ENCODE data around the gene IGBP1. TPM values are rescaled to one million over a fixed set of nuclear protein-coding genes. Genes with fewer than 3 reads are reported as not detected.
A peak's percentile ranks its signal among the peaks of the same experiment; 100 is the strongest.
"Not testable (repeated sequence)": the region's sequence is repeated elsewhere in the genome, so short reads cannot be mapped to it uniquely, and the experiment has no call there.

Gene IGBP1
- total RNA-seq = 59.1 TPM

- DNase-seq = peak; percentile 85
Measured at GRCh38 chrX:70133303-70134115, at the start of gene IGBP1. Gene IGBP1, plus strand, starts transcription at chrX:70133447. Its CDS starts 501 bp downstream, at chrX:70133948.

DNA sequence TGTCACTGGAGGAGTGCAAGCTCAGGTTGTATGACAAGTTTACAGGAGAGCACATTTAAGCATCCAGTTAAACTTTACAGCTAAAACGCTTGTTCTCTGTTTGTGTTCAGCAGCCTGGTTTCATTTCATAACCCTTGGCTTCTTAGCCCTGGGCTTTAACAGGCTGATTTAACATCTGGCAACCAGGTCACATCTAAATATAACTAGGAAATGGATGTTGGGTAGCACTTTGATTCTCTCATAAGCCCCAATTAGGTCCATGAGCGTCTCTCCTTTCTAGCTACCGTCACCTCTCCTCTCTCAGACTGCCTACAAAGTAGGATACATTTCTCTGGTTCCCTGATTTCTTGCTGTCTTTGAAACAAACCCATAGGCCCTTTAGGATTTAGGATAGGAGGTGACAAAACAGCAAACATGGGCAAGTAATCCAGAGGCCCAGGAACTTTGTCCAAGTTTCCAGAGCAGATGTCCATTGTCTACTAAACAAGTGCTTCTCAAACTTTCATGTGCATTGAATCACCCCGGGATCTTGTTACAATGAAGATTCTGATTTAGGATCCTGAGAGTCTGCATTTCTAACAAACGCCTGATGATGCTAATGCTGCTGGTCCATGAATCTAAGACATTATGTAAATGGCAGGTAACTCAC lies 48.5 kb upstream of the IGBP1 start:
- DNase-seq = no peak

- peak; percentile 21 for DNase-seq
Measured at GRCh38 chrX:70087857-70088630, 45.2 kb upstream of the IGBP1 start.

DNA sequence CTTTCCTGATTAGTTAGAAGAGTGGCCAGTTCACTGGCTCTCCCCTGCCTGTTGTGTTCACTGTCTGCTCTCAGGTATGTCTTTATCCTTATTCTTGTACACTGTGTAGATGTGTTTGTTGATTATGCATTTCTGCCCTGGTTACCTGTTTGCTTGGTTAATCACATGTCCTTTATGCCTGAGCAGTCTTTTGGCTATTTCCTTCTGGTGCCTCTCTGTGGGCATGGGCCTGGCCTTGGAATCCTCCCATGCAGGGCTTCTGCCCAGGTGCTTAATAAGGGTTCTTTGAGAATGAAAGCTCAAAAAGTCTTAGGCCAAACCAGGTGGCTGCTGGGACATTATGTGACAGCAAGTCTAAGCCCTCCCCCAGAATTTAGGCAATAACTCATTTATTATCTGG lies 44.5 kb upstream of the IGBP1 start:
- DNase-seq = no peak

GRCh38 chrX:70089604-70090297 lies 43.5 kb upstream of the IGBP1 start:
- DNase-seq = no peak

DNA sequence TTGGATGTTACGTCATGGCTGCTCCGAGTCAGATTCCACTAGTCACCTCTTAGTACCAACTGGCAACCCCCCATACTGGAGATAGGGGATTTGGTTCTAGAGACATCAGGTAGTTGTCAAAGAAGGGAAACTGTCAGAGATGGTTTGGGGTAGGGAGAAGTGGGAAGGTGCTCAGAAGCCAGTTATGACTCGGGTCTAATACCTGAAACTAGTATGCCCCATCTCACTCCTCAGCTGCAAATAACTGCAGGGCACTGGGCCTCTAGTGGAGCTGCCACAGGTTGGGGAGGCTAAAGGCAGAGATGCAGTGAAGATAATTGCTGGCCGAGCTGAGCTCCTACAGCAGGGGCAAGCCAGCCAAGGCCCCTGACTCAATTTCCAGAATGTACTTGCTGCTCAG lies 41.0 kb upstream of the IGBP1 start:
- DNase-seq = no peak

DNA sequence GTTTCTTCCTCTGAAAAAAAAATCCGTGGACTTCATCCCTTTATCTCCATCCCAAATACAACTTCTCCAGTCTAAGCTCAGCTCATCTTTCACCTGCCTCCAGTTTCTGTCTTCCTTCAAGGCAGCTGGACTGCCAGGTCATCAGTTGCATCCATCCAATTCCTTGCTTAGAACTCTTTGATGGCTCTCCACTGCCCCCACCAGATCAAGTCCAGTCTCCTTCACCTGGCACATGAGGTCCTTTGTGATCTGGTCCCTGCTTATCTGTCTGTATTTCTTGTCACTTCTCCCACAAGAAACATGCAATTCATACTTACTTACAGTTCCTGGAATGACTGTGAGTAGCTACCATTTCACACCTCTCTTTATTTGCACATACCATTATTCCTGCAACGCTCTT lies 37.2 kb upstream of the IGBP1 start:
- no peak for DNase-seq

GRCh38 chrX:70105229-70105628 lies 28.0 kb upstream of the IGBP1 start:
- DNase-seq = no peak

DNA sequence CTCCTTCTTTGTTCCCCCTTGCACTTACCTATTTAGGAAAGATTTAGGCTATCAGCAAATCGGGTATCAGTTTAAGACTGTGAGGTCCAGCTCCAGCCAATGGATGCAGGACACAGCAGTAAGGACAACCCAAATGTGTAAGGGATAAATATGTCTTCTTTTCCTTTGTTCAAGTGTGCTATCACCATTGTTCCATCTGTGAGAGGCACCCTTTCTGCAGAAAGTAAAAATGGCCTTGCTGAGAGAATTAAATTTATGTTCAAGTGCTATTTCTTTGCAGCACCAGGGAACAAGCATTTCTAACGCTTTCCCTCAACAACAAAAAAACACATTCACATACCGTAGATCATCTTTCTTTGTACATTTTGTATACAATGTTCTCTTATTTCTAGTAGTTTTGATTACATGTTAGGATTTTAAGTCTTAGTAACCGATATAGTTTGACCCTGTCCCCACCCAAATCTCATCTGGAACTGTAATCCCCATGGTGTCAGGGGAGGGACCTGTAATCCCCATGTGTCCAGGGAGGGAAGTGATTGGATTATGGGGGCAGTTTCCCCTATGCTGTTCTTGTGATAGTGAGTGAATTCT lies 21.7 kb upstream of the IGBP1 start:
- DNase-seq = not testable (repeated sequence)

DNA sequence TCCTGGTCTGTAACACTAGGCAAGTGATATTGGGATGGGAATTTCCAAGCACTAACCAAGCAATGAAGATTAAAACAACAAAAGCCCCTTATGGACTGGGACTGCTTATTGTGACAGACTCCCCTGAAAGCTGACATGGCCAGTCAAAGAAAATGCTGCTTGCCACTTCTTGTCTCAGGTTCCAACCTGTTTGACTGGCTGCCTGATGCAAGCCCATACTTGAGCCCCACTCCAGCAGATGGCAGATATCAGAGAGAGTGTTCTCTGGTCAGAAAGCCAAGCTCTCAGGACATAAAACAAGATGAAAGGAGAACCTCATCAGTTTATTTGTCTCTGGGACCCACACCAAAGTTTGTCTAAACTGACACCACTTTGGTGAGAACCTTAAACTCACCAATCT lies 15.5 kb upstream of the IGBP1 start:
- DNase-seq = no peak

- not testable (repeated sequence) for DNase-seq
Measured at GRCh38 chrX:70123014-70123413, 10.2 kb upstream of the IGBP1 start.

DNA sequence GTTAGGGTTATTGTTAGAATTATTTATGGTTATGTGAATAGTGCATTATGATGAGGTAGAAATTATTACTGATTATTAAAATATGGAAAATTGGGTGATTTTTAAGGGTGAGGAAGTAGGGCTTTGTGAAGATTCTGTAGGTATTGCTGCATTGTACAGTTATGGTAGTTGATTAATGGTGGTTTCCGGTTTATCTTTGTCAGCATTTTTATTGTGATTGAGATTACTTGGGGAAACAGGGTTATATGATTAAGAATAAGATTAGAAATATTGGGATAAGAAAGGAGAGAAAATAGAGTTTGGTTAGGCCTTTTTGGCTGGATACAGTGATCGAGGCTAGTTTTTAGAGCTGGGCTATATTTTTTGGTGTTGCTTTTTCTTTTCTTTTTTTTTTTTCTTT lies 8.6 kb upstream of the IGBP1 start:
- DNase-seq = no peak

DNA sequence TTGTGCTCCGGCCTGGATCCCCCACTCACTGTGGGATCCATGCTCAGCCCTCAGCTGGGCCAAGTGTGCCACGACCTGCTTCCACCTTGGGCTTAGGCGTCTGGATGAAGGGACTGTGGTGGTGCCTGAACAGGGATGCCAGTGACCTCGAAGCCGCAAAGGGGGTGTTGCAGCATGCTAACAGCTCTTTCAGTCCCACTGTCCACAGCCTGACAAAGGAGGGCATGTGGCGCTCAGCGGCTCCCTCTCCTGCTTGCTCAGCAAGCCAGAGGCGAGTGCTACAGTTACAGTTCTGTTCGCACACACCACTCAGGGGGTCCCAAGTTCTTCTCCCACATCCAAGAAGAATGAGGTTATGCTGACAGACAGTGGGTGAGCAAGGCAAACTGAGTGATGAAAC lies 5.2 kb upstream of the IGBP1 start:
- no peak for DNase-seq

DNA sequence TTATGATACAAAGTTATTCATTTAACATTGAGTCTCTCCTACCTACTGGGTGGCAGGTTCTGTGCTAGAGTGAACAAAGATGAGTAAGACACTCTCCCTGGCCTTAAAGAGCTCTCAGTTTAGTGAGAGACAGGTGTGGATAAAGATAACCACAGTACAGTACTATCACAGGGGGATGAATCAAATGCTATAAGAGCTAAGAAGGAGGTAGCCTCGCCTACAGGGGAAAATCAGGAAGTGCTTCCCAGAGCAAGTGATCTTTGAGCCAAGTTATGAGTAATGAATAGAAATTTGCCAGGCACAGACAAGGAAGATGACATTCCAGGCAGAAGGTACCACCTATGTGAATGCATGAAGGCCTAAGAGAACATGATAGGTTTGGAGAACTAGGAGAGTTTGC lies 3.4 kb upstream of the IGBP1 start:
- no peak for DNase-seq

- DNase-seq = no peak
Measured at GRCh38 chrX:70132224-70132623, 1.0 kb upstream of the IGBP1 start.

DNA sequence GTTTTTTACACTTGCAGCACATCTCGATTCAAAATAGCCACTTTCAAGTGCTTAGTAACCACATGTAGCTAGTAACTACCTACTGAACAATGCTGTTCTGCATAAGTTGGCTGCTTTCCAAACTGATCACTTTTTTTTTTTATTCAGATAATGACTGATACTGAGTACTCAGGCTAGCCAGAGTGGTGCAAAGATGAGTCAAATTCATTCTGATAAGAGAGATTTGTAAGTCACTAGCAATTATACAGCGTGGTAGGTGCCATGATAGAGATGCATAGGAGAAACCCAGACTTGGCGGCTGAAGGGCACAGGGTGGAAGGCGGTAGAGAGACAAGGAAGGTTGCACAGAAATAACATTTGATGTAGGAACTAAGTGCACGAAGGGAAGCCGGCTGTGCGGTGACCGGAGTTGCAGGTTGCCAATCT lies 357 bp upstream of the IGBP1 start:
- peak; percentile 9 for DNase-seq

DNA sequence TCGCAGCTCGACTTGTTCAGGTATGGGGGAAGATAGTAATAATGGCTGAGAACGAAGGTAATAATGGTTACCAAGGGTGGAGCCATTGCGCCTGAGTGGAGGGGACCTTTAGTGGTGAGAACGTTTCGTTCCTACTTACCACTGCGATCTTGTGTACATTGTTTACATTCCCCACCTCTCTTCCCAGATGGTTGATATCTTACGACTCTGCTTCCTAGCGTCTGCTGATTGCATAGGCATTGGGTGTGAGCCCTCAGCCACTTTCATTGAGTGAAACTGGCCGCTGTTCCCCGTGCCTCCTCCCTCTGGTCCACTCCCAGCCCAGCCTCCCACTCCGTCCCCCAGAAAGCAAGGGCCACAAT lies 850 bp downstream of the IGBP1 start:
- no peak for DNase-seq

- no peak for DNase-seq
Measured at GRCh38 chrX:70138622-70139021, 5.4 kb downstream of the IGBP1 start.

DNA sequence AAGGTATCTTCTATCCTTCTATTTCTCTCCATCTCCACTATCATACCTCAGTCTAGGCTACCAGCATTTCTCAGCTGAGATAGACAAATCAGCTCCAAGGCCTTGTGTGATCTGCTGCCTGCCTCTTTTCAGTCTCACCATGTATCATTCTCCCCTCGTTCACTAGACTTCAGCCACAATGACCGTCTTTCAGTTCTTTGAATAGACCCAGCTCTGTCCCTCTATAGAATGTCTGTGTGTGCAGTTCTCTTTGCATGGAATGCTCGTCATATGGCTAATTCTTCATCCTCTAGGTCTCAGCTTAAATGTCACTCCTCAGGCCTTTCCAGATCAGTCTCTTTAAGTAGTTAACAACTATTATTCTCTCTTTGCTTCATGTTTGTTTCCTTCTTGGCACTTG lies 6.5 kb downstream of the IGBP1 start:
- DNase-seq = no peak

GRCh38 chrX:70141373-70141772 lies 8.1 kb downstream of the IGBP1 start:
- no peak for DNase-seq

DNA sequence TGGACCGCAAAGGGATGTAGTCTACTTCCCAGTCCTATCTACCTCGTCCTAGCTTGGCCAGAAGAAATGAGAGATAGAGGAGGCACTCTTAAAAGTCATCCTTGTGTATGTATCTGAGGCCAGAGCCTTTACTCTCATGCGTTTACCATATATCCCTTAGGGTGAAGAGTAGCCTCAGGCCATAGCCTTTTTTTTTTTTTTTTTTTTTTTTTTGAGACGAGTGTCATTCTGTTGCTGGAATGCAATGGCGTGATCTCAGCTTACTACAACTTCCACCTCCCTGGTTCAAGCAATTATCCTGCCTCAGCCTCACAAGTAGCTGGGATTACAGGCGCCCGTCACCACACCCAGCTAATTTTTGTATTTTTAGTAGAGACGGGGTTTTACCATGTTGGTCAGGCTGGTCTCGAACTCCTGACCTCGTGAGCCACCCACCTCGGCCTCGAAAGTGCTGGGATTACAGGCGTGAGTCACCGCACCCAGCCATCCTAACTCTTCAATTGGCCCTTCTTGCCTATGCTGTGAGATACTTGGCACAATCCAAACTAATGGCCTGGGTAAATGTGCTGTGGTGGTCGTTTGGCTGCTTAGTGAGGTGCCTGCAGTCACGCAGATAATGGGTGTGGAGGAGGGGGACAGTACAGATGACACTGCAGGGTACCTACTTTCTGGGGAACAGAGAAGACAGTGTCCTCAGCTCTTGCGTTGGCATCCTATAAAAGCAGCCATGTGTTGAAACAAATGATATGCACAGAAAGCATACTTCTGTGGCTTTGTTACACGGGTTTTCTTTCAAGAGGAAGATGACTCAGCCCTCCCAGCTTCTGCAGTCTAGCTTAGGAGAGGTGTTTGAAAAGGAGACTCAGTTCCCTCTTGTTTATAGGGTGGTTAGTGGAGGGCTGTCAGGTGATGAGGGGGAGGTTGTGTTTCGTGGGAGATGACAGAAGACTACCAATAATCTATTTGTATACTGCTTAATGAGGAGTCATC lies 33.6 kb downstream of the IGBP1 start:
- no peak for DNase-seq
